Measurements from ENCODE around the gene PRR29. TPM values are rescaled to one million over a fixed set of nuclear protein-coding genes. Genes with fewer than 3 reads are reported as not detected.

PRR29 gene
- total and polyA plus RNA-seq, 7 donors, result 0.22 to 0.60 TPM; not detected in 5

DNA sequence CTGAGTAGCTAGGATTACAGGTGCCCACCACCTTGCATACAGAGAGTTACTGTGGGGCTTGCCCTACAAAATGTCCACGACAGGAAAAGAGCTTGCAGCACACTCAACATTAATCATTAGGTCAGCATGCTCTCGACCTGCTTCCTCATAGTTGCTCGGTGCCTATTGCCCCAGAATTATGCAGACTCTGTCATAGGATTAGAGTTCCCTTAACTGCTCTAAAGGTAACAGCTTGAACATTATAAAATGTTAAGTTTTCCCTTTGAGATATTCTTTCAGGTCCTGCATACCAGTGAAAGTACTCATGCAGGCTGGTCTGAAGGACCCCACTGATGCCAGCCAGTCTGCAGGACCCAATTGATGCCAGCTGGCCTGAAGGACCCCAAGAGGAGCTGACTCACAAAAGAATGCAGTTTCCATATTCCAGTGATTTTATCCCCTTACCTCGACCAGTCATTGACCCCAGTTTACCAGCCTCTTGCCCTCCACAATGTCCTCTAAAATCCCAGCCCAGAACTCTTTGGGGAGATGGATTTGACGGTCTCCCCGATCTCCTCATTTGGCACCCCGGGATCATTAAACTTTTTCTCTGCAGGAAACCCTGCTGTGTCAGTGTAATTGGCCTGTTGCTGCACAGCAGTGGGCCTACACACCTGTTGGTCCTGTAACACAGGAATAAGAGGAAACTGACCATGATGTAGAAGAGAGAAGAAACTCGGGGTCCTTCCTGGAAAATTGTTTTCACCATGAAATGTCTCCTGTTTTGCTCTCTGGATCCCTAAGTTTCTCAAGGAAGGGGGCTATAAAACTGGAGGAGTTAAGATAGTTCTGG lies 11.6 kb downstream of the PRR29 start:
- TF ChIP-seq POLR2AphosphoS5 (IDR thresholded peaks at IDR 0.05) (no peak), CTCF (IDR thresholded peaks at IDR 0.05) (no peak), EP300 (IDR thresholded peaks at IDR 0.05) (no peak), POLR2A (IDR thresholded peaks at IDR 0.05) (no peak)
- Histone ChIP-seq H3K4me1 (peaks cover 0 to 5% (median 0%) of the 10 kb centered on the region in 4 donors), H3K9me3 (no peaks in the 10 kb centered on the region), H3K4me3 (no peak overlapping the region), H3K36me3 (no peaks in the 10 kb centered on the region), H3K27me3 (no peaks in the 10 kb centered on the region), H3K27ac (peak overlapping the region in 1 of 4 donors; percentile 32)
- no peak for DNase-seq
- intact Hi-C loops (cut with DNase I), result no loop called here
- WGBS, 2 donors, result 67 to 69% methylated on average over 8 of the region's 8 CpGs

GRCh38 chr17:64015447-64015846 lies 17.3 kb downstream of the PRR29 start:
- peak overlapping the region in 1 of 4 donors; percentile 25 for H3K27ac ChIP-seq
- no peak for DNase-seq
- no peaks in the 10 kb centered on the region for H3K4me1 ChIP-seq
- intact Hi-C loops (cut with DNase I), result no loop called here
- H3K9me3 ChIP-seq, result no peaks in the 10 kb centered on the region
- H3K36me3 ChIP-seq, result no peaks in the 10 kb centered on the region
- H3K4me3 ChIP-seq, result no peak overlapping the region
- TF ChIP-seq EP300 (IDR thresholded peaks at IDR 0.05), result no peak
- no peak for TF ChIP-seq POLR2A (IDR thresholded peaks at IDR 0.05)
- no peak for TF ChIP-seq POLR2AphosphoS5 (IDR thresholded peaks at IDR 0.05)
- no peak for TF ChIP-seq CTCF (IDR thresholded peaks at IDR 0.05)
- no peaks in the 10 kb centered on the region for H3K27me3 ChIP-seq
- WGBS, 2 donors, result 92 to 96% methylated on average over 6 of the region's 6 CpGs

GRCh38 chr17:64016231-64016784 lies 18.2 kb downstream of the PRR29 start:
- Histone ChIP-seq H3K36me3 (no peaks in the 10 kb centered on the region), H3K9me3 (no peaks in the 10 kb centered on the region), H3K4me1 (no peaks in the 10 kb centered on the region), H3K4me3 (no peak overlapping the region), H3K27me3 (no peaks in the 10 kb centered on the region), H3K27ac (peak overlapping the region in 2 of 4 donors; percentile 25 to 44)
- no peak for DNase-seq
- TF ChIP-seq POLR2AphosphoS5 (IDR thresholded peaks at IDR 0.05) (no peak), EP300 (IDR thresholded peaks at IDR 0.05) (no peak), POLR2A (IDR thresholded peaks at IDR 0.05) (no peak), CTCF (IDR thresholded peaks at IDR 0.05) (no peak)
- WGBS, 2 donors, result 37 to 72% methylated on average over 5 of the region's 5 CpGs
- intact Hi-C loops (cut with DNase I), result no loop called here

- H3K4me3 ChIP-seq, result no peak overlapping the region
- WGBS, 2 donors, result 57 to 89% methylated on average over 3 of the region's 3 CpGs
- peak overlapping the region in 1 of 4 donors; percentile 44 for H3K27ac ChIP-seq
- H3K36me3 ChIP-seq, result no peaks in the 10 kb centered on the region
- DNase-seq, result no peak
- no peaks in the 10 kb centered on the region for H3K4me1 ChIP-seq
- H3K9me3 ChIP-seq, result no peaks in the 10 kb centered on the region
- H3K27me3 ChIP-seq, result no peaks in the 10 kb centered on the region
- intact Hi-C loops (cut with DNase I), result no loop called here
- TF ChIP-seq POLR2AphosphoS5 (IDR thresholded peaks at IDR 0.05) (no peak), EP300 (IDR thresholded peaks at IDR 0.05) (no peak), CTCF (IDR thresholded peaks at IDR 0.05) (no peak), POLR2A (IDR thresholded peaks at IDR 0.05) (no peak)
These were observed 18.8 kb downstream of the PRR29 start for GRCh38 chr17:64016974-64017373.

Data from sigmoid colon (tissue), 7 donors.